Spleen (tissue), 11 donors: Measurements from ENCODE around the gene LRMDA. TPM values are rescaled to one million over a fixed set of nuclear protein-coding genes. Genes with fewer than 3 reads are reported as not detected.

Experiments
- DNase-seq: peaks from one replicate; pipeline ENCODE4 v3.0.0-alpha.2; 2020
- H3K27ac ChIP-seq, 8 donors: fragments of 200-600 bp; sonication (generic) in 7 of 8; 1 replicate in 4 of 8; 2 replicates in 4 of 8; pipeline versions ENCODE4 v1.5.0 to v1.8.0; 2016 to 2021; ENCODE audit warnings: inconsistent platforms in 4 of 8, mild to moderate bottlenecking in 4 of 8, moderate library complexity in 1 of 8
- H3K27me3 ChIP-seq, 7 donors: fragments of 200-600 bp; sonication (generic) in 6 of 7; replicated peaks in 1 of 7; 1 replicate in 4 of 7; 2 replicates in 3 of 7; pipeline versions ENCODE4 v1.5.0 to v1.8.0; 2016 to 2021; ENCODE audit warnings: inconsistent platforms in 3 of 7, mild to moderate bottlenecking in 1 of 7
- H3K36me3 ChIP-seq, 6 donors: fragments of 200-600 bp; sonication (generic) in 5 of 6; 1 replicate in 4 of 6; 2 replicates in 2 of 6; pipeline versions ENCODE4 v1.5.0 to v1.8.0; 2016 to 2021; ENCODE audit warnings: inconsistent platforms in 2 of 6
- H3K4me1 ChIP-seq, 6 donors: fragments of 200-600 bp; sonication (generic) in 5 of 6; 1 replicate in 3 of 6; 2 replicates in 3 of 6; pipeline versions ENCODE4 v1.5.0 to v1.8.0; 2016 to 2021; ENCODE audit warnings: inconsistent platforms in 3 of 6
- H3K4me3 ChIP-seq, 8 donors: fragments of 200-600 bp; sonication (generic) in 7 of 8; 1 replicate in 4 of 8; 2 replicates in 4 of 8; pipeline versions ENCODE4 v1.5.0 to v1.8.0; 2016 to 2021; ENCODE audit warnings: inconsistent platforms in 4 of 8, mild to moderate bottlenecking in 4 of 8, moderate library complexity in 2 of 8
- H3K9me3 ChIP-seq, 8 donors: fragments of 200-600 bp; sonication (generic) in 7 of 8; 1 replicate in 4 of 8; 2 replicates in 4 of 8; pipeline versions ENCODE4 v1.5.0 to v1.8.0; 2016 to 2021; ENCODE audit warnings: inconsistent platforms in 4 of 8
- POLR2A ChIP-seq, 3 donors: fragments of 450-650 bp; IDR thresholded peaks; one replicate each; pipeline ENCODE4 v1.5.1; 2017; ENCODE audit warnings: antibody characterized with exemption in 3 of 3, mild to moderate bottlenecking in 1 of 3
- POLR2AphosphoS5 ChIP-seq, 3 donors: sonication (generic); formaldehyde crosslinking; IDR thresholded peaks; one replicate each; pipeline ENCODE4 v1.5.1; 2017; ENCODE audit warnings: antibody characterized with exemption in 3 of 3
- WGBS, 5 donors: extraction: QIAGEN DNeasy Blood & Tissue Kit in 3 of 5; methylation state at CpG; one replicate each; pipeline versions ENCODE4 v1.1.5 to v1.1.7; 2013 to 2018; 5-methylcytosine and 5-hydroxymethylcytosine counted together
- intact Hi-C: fragments of 100-400 bp; cut with DNase I; formaldehyde crosslinking; loops from one replicate; pipeline ENCODE4 v1.15.0; 2023; ENCODE audit warnings: low total_unique reads
- polyA plus RNA-seq, 3 donors: library from polyadenylated mRNA; stranded (reverse); fragments of 200-250 nt; gene quantifications; one replicate each; pipeline ENCODE4 v1.2.1, GENCODE V29; 2013
- total RNA-seq, 7 donors: library from RNA; depleted of rRNA in 3 of 7; stranded (reverse); fragments of >200 nt in 3 of 7; fragmentation: NEBNext Ultra II Directional in 4 of 7; extraction: Animal tissue kit (Norgen Biotek cat#: 25700) in 4 of 7; gene quantifications; one replicate each; pipeline versions ENCODE4 v1.1.0 to v1.2.1, GENCODE V29; 2016 to 2021
- TF ChIP-seq, protein P1 (sequence below), 11 experiments: fragments of 200-600 bp in 7 of 11; fragments of 450-650 bp in 4 of 11; sonication (generic) in 4 of 11; IDR thresholded peaks in 8 of 11; conservative IDR thresholded peaks in 3 of 11; 1 replicate in 7 of 11; 2 replicates in 4 of 11; pipeline versions ENCODE4 v1.4.0 to v1.8.0; 2016 to 2021; ENCODE audit warnings: antibody characterized with exemption in 11 of 11, inconsistent platforms in 4 of 11, mild to moderate bottlenecking in 1 of 11
- donor health status: healthy with polysubstance abuse.
- donor health status: DM: no; HTN: no; CAD: no; lungs with moderate emphysema.
- donor health status: DM: no; HTN: no; CAD: no.
- donor health status: Bipolar disorder and iron deficiency.
- donor health status: healthy.
- donor health status: DM: no; HTN: no; CAD: no.
- donor health status: DM: yes; HTN: yes; CAD: no.

Gene LRMDA
- total and polyA plus RNA-seq, 10 donors: 7.3 to 46.6 (median 28.2) TPM

DNA sequence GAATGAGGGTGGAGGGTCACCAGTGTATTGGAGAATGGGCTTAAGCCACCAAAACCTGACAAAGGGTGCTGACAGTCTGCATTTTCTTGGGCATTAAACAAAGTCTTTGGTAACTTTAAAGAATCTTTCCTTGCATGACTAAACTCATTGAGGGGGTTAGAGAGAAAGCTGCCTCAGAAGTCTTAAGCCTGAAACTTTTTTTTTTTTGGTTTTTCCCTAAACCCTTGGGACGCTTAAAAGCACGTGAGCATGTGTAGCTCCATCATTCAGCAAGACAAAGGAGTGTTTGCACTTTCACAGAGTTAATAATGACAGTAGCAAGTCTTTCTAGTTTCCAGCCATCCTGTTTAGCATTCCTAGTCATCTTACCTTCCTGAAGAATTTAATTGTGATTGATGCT lies 110.7 kb downstream of the LRMDA start:
- DNase-seq: no peak
- no peak for TF ChIP-seq POLR2A (IDR thresholded peaks at IDR 0.05)
- no peak for TF ChIP-seq POLR2AphosphoS5 (IDR thresholded peaks at IDR 0.05)
- TF ChIP-seq, protein P1, sequence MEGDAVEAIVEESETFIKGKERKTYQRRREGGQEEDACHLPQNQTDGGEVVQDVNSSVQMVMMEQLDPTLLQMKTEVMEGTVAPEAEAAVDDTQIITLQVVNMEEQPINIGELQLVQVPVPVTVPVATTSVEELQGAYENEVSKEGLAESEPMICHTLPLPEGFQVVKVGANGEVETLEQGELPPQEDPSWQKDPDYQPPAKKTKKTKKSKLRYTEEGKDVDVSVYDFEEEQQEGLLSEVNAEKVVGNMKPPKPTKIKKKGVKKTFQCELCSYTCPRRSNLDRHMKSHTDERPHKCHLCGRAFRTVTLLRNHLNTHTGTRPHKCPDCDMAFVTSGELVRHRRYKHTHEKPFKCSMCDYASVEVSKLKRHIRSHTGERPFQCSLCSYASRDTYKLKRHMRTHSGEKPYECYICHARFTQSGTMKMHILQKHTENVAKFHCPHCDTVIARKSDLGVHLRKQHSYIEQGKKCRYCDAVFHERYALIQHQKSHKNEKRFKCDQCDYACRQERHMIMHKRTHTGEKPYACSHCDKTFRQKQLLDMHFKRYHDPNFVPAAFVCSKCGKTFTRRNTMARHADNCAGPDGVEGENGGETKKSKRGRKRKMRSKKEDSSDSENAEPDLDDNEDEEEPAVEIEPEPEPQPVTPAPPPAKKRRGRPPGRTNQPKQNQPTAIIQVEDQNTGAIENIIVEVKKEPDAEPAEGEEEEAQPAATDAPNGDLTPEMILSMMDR (IDR thresholded peaks at IDR 0.05 in 8 of 11, conservative IDR thresholded peaks at IDR 0.05 in 3 of 11): no peak
- WGBS, 5 donors: 71 to 84% (median 81%) methylated on average over 2 of the region's 2 CpGs

DNA sequence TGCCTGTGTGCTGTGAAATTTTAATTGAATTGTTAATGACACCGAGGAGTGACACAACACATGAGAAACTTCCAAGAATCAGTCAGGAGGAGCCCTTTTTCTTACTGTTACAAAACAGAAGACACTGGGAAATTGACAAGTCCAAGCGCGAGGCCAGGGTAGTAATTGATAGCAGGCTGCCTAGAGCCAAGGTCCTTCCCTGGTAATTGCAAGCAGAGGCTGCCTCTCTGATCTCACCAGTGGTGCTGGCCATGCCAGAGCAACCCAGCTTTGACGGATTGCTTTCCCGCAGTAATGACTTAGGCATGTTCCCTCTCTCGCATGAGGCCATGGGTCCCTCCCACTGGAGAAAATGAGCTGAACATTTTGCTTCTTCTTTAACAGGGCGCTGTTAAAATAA lies 111.5 kb downstream of the LRMDA start:
- DNase-seq: no peak
- H3K9me3 ChIP-seq: no peaks in the 10 kb centered on the region
- H3K27me3 ChIP-seq: no peaks in the 10 kb centered on the region
- TF ChIP-seq POLR2AphosphoS5 (IDR thresholded peaks at IDR 0.05) (peak in 1 of 3 donors; percentile 11), POLR2A (IDR thresholded peaks at IDR 0.05) (no peak)
- TF ChIP-seq, protein P1 (IDR thresholded peaks at IDR 0.05 in 8 of 11, conservative IDR thresholded peaks at IDR 0.05 in 3 of 11): no peak
- H3K4me1 ChIP-seq: peaks cover 0 to 23% (median 14%) of the 10 kb centered on the region in 6 donors
- intact Hi-C loops: no loop called here
- no peak overlapping the region for H3K27ac ChIP-seq
- WGBS, 5 donors: 80 to 90% (median 83%) methylated on average over 7 of the region's 7 CpGs
- H3K4me3 ChIP-seq: no peak overlapping the region
- H3K36me3 ChIP-seq: no peaks in the 10 kb centered on the region

More for the DNA sequence above, 110.7 kb downstream of the LRMDA start:
- Histone ChIP-seq H3K27me3 (no peaks in the 10 kb centered on the region), H3K27ac (no peak overlapping the region), H3K36me3 (no peaks in the 10 kb centered on the region), H3K4me3 (no peak overlapping the region), H3K9me3 (no peaks in the 10 kb centered on the region), H3K4me1 (peaks cover 0 to 18% (median 11%) of the 10 kb centered on the region in 6 donors)
- intact Hi-C loops: no loop called here

DNA sequence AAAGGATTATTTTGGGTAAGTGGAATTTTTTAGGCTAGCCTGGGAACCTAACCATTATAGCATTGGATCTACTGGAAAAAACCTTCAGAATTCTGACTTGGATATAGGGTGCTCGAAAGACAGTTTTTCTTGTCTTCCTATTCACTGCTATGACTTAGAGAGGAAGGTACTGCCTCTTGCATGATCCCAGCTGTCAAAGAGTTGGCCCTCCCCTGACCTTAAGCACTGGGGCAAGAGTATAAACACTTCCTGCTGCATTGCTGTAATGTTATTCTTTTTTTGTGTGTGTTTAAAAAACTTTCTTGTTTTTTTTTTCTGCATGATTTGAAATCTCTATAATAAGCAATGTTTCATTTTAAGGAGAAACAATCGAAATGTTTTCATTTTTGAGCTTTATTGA lies 113.0 kb downstream of the LRMDA start:
- Histone ChIP-seq H3K4me1 (peaks cover 0 to 28% (median 14%) of the 10 kb centered on the region in 6 donors), H3K36me3 (no peaks in the 10 kb centered on the region)
- intact Hi-C loops: no loop called here

DNA sequence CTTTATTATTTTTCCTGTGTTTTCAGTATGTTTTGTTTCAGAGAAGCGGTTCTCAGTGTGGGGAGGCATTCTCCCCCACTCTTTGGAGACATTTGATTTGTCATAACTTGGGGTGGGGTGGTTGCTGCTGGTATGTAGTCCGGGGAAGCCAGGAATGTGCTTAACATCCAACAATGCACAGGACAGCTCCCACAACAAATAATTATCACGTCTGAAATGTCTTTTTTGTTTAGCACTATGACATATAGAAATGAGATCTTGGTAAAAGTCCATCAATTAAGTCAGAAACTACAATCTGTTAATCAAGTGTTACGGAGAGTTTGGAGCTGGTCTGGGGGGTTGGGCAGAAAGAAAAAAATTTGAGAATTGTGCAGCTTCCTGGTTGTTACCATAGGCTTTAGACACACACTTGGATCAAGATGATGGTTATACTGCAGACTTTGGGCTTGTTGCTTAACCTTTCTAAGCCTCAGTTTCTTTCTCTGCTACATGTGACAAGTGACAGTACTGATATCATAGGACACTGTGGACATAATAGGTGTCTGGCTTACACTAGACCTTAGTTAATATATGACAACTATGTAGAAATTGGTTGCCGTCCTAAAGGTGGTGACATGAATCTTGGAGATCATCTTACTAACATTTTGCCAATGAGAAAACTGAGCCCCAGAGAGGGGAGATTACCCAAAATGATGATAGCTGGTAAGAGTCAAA lies 113.7 kb downstream of the LRMDA start:
- no peak overlapping the region for H3K27ac ChIP-seq
- no peak for DNase-seq
- 69 to 92% (median 78%) methylated on average over 5 of the region's 5 CpGs for WGBS, 5 donors
- H3K36me3 ChIP-seq: no peaks in the 10 kb centered on the region
- intact Hi-C loops: no loop called here
- H3K4me1 ChIP-seq: peaks cover 0 to 28% (median 12%) of the 10 kb centered on the region in 6 donors
- no peak overlapping the region for H3K4me3 ChIP-seq
- TF ChIP-seq POLR2AphosphoS5 (IDR thresholded peaks at IDR 0.05) (no peak), POLR2A (IDR thresholded peaks at IDR 0.05) (no peak)
- TF ChIP-seq, protein P1 (IDR thresholded peaks at IDR 0.05 in 8 of 11, conservative IDR thresholded peaks at IDR 0.05 in 3 of 11): no peak
- H3K27me3 ChIP-seq: no peaks in the 10 kb centered on the region
- H3K9me3 ChIP-seq: no peaks in the 10 kb centered on the region

More for the DNA sequence above, 113.0 kb downstream of the LRMDA start:
- TF ChIP-seq POLR2AphosphoS5 (IDR thresholded peaks at IDR 0.05) (no peak), POLR2A (IDR thresholded peaks at IDR 0.05) (no peak)
- TF ChIP-seq, protein P1 (IDR thresholded peaks at IDR 0.05 in 8 of 11, conservative IDR thresholded peaks at IDR 0.05 in 3 of 11): no peak
- Histone ChIP-seq H3K27ac (no peak overlapping the region), H3K9me3 (no peaks in the 10 kb centered on the region), H3K4me3 (no peak overlapping the region), H3K27me3 (no peaks in the 10 kb centered on the region)
- 38 to 51% (median 46%) methylated on average over 2 of the region's 2 CpGs for WGBS, 5 donors
- no peak for DNase-seq
